Measurements from ENCODE around the gene APBB2. TPM values are rescaled to one million over a fixed set of nuclear protein-coding genes. Genes with fewer than 3 reads are reported as not detected.

The APBB2 gene
- total RNA-seq, 4 donors from 2014 or later, result 42.4 to 95.8 (median 51.3) TPM

- WGBS, result 73% methylated on average over 4 of the region's 4 CpGs
- TF ChIP-seq EP300 (IDR thresholded peaks at IDR 0.05) (no peak), CTCF (IDR thresholded peaks at IDR 0.05) (no peak), POLR2A (IDR thresholded peaks at IDR 0.05) (no peak), POLR2AphosphoS5 (IDR thresholded peaks at IDR 0.05) (no peak)
- DNase-seq (ENCODE audit: low spot score in 2 of 2), result no peak
- Histone ChIP-seq H3K4me3 (no peak overlapping the region), H3K4me1 (no peaks in the 10 kb centered on the region), H3K27ac (no peak overlapping the region), H3K36me3 (peaks cover 63% of the 10 kb centered on the region), H3K27me3 (no peaks in the 10 kb centered on the region), H3K9me3 (no peaks in the 10 kb centered on the region)
These were observed 384.8 kb downstream of the APBB2 start for GRCh38 chr4:40829586-40829985.

GRCh38 chr4:40828661-40829060 is 385.7 kb downstream of the APBB2 start:
- TF ChIP-seq EP300 (IDR thresholded peaks at IDR 0.05) (no peak), POLR2AphosphoS5 (IDR thresholded peaks at IDR 0.05) (no peak), CTCF (IDR thresholded peaks at IDR 0.05) (no peak), POLR2A (IDR thresholded peaks at IDR 0.05) (no peak)
- no peaks in the 10 kb centered on the region for H3K27me3 ChIP-seq
- peak in 1 of 2 donors; percentile 54 for DNase-seq (ENCODE audit: low spot score in 2 of 2)
- no peaks in the 10 kb centered on the region for H3K9me3 ChIP-seq
- no peak overlapping the region for H3K27ac ChIP-seq
- 94% methylated on average over 5 of the region's 9 CpGs for WGBS
- no peaks in the 10 kb centered on the region for H3K4me1 ChIP-seq
- H3K4me3 ChIP-seq, result no peak overlapping the region
- peaks cover 63% of the 10 kb centered on the region for H3K36me3 ChIP-seq

- Histone ChIP-seq H3K4me3 (no peak overlapping the region), H3K4me1 (no peaks in the 10 kb centered on the region), H3K27me3 (no peaks in the 10 kb centered on the region), H3K9me3 (no peaks in the 10 kb centered on the region), H3K36me3 (peaks cover 68% of the 10 kb centered on the region), H3K27ac (no peak overlapping the region)
- TF ChIP-seq POLR2A (IDR thresholded peaks at IDR 0.05), result no peak
- TF ChIP-seq CTCF (IDR thresholded peaks at IDR 0.05), result no peak
- TF ChIP-seq EP300 (IDR thresholded peaks at IDR 0.05), result no peak
- no peak for TF ChIP-seq POLR2AphosphoS5 (IDR thresholded peaks at IDR 0.05)
- DNase-seq (ENCODE audit: low spot score in 2 of 2), result no peak
- 65% methylated on average over 6 of the region's 6 CpGs for WGBS
These were observed 386.6 kb downstream of the APBB2 start for GRCh38 chr4:40827758-40828157.

- H3K27ac ChIP-seq, result no peak overlapping the region
- H3K36me3 ChIP-seq, result peaks cover 76% of the 10 kb centered on the region
- H3K4me3 ChIP-seq, result no peak overlapping the region
- no peaks in the 10 kb centered on the region for H3K9me3 ChIP-seq
- no peaks in the 10 kb centered on the region for H3K27me3 ChIP-seq
- TF ChIP-seq CTCF (IDR thresholded peaks at IDR 0.05), result no peak
- no peak for TF ChIP-seq POLR2A (IDR thresholded peaks at IDR 0.05)
- TF ChIP-seq EP300 (IDR thresholded peaks at IDR 0.05), result no peak
- WGBS, result 94% methylated on average over 5 of the region's 5 CpGs
- no peak for DNase-seq (ENCODE audit: low spot score in 2 of 2)
- H3K4me1 ChIP-seq, result no peaks in the 10 kb centered on the region
These were observed 387.5 kb downstream of the APBB2 start for GRCh38 chr4:40826821-40827220.

- no peaks in the 10 kb centered on the region for H3K4me1 ChIP-seq
- no peak overlapping the region for H3K4me3 ChIP-seq
- H3K9me3 ChIP-seq, result no peaks in the 10 kb centered on the region
- no peak overlapping the region for H3K27ac ChIP-seq
- DNase-seq (ENCODE audit: low spot score in 2 of 2), result peak in 1 of 2 donors; percentile 31
- peaks cover 86% of the 10 kb centered on the region for H3K36me3 ChIP-seq
- 88% methylated on average over 19 of the region's 19 CpGs for WGBS
- H3K27me3 ChIP-seq, result no peaks in the 10 kb centered on the region
- TF ChIP-seq POLR2AphosphoS5 (IDR thresholded peaks at IDR 0.05), result no peak
- no peak for TF ChIP-seq POLR2A (IDR thresholded peaks at IDR 0.05)
- TF ChIP-seq EP300 (IDR thresholded peaks at IDR 0.05), result no peak
- no peak for TF ChIP-seq CTCF (IDR thresholded peaks at IDR 0.05)
These were observed 389.1 kb downstream of the APBB2 start for GRCh38 chr4:40825014-40825838.
